Ishikawa (cell line): Measurements from ENCODE around the gene SLC9A9.

Experiments
- CEBPB ChIP-seq: IDR thresholded peaks from 2 replicates; pipeline ENCODE4 v1.6.1; 2012
- EGR1 ChIP-seq: IDR thresholded peaks from 2 replicates; pipeline ENCODE4 v1.6.1; 2012
- EP300 ChIP-seq: IDR thresholded peaks from 2 replicates; pipeline ENCODE4 v1.6.1; 2012; ENCODE audit warnings: borderline replicate concordance
- FOXM1 ChIP-seq: IDR thresholded peaks from 2 replicates; pipeline ENCODE4 v1.6.1; 2012; ENCODE audit warnings: low read depth, borderline replicate concordance
- NFIC ChIP-seq: IDR thresholded peaks from 2 replicates; pipeline ENCODE4 v1.6.1; 2012
- RAD21 ChIP-seq: IDR thresholded peaks from 2 replicates; pipeline ENCODE4 v1.6.1; 2012; ENCODE audit warnings: low read depth
- TAF1 ChIP-seq: IDR thresholded peaks from 2 replicates; pipeline ENCODE4 v1.6.1; 2012; ENCODE audit warnings: low read depth, mild to moderate bottlenecking
- TCF12 ChIP-seq: IDR thresholded peaks from 2 replicates; pipeline ENCODE4 v1.6.1; 2012; ENCODE audit warnings: low read depth
- TEAD4 ChIP-seq: IDR thresholded peaks from 2 replicates; pipeline ENCODE4 v1.6.1; 2012
- YY1 ChIP-seq: IDR thresholded peaks from 2 replicates; pipeline ENCODE4 v1.6.1; 2012; ENCODE audit warnings: low read depth
- TF ChIP-seq, protein P1 (sequence below): IDR thresholded peaks from 2 replicates; pipeline ENCODE4 v1.6.1; 2012; ENCODE audit warnings: low read depth, mild to moderate bottlenecking
- TF ChIP-seq, protein P2 (sequence below): IDR thresholded peaks from 2 replicates; pipeline ENCODE4 v1.6.1; 2012

DNA sequence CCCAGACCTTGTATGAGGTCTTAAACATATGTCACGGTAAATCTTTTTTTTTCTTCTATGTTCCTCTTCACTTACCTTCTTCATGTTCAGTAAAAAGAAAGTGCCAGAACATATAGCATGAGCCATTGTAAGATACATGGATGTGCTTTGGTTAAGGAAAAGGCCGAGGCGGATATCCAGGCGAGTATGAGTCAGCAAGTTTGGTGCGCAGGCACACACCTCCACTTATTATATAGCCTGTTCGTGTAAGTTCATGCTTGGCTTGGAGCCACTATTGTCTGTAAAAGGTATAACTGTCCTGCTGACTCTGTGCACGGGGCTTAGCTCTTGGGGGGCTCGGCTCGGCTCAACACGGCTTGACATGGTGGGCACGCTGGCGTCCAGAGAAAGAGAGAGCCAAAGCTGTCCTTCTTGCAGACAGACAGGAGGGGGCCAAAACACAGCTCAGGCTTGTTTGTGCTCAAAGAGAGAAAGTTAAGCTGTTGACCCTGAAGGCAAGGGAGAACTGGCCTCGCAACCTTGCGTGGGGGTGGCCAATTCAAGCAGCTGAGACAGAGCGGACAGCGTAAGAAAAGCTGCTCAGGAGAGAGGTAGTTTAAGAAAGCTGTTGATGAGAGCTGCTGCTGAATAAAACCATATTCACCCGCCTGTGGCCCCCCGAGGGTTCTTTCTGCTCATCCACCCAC is 251.2 kb downstream of the SLC9A9 start:
- TF ChIP-seq, protein P1, sequence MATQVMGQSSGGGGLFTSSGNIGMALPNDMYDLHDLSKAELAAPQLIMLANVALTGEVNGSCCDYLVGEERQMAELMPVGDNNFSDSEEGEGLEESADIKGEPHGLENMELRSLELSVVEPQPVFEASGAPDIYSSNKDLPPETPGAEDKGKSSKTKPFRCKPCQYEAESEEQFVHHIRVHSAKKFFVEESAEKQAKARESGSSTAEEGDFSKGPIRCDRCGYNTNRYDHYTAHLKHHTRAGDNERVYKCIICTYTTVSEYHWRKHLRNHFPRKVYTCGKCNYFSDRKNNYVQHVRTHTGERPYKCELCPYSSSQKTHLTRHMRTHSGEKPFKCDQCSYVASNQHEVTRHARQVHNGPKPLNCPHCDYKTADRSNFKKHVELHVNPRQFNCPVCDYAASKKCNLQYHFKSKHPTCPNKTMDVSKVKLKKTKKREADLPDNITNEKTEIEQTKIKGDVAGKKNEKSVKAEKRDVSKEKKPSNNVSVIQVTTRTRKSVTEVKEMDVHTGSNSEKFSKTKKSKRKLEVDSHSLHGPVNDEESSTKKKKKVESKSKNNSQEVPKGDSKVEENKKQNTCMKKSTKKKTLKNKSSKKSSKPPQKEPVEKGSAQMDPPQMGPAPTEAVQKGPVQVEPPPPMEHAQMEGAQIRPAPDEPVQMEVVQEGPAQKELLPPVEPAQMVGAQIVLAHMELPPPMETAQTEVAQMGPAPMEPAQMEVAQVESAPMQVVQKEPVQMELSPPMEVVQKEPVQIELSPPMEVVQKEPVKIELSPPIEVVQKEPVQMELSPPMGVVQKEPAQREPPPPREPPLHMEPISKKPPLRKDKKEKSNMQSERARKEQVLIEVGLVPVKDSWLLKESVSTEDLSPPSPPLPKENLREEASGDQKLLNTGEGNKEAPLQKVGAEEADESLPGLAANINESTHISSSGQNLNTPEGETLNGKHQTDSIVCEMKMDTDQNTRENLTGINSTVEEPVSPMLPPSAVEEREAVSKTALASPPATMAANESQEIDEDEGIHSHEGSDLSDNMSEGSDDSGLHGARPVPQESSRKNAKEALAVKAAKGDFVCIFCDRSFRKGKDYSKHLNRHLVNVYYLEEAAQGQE = no peak
- TF ChIP-seq, protein P2, sequence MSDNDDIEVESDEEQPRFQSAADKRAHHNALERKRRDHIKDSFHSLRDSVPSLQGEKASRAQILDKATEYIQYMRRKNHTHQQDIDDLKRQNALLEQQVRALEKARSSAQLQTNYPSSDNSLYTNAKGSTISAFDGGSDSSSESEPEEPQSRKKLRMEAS = no peak
- no peak for TF ChIP-seq RAD21
- no peak for TF ChIP-seq TEAD4
- no peak for TF ChIP-seq NFIC
- no peak for TF ChIP-seq EP300
- TF ChIP-seq EGR1 = no peak
- no peak for TF ChIP-seq YY1
- TF ChIP-seq FOXM1 = no peak
- no peak for TF ChIP-seq TCF12
- no peak for TF ChIP-seq CEBPB
- no peak for TF ChIP-seq TAF1
